Neuronal stem cell (in vitro differentiated cells): ENCODE measurements around the gene PHOSPHO1.

ENCODE experiments used
- DNase-seq: peaks from one replicate; pipeline ENCODE4 v3.0.0-alpha.2; 2013; ENCODE audit warnings: low spot score
- H2AFZ ChIP-seq: one replicate; pipeline ENCODE4 v1.6.1; 2013; ENCODE audit warnings: mild to moderate bottlenecking, low read length, inconsistent platforms
- H2AK5ac ChIP-seq: 2 replicates; pipeline ENCODE4 v1.6.1; 2013; ENCODE audit warnings: low read depth, mild to moderate bottlenecking, inconsistent platforms, low read length, moderate library complexity, mixed read lengths
- H2BK120ac ChIP-seq: 2 replicates; pipeline ENCODE4 v1.6.1; 2013; ENCODE audit warnings: low read depth, mild to moderate bottlenecking, inconsistent platforms, low read length, moderate library complexity, mixed read lengths
- H2BK12ac ChIP-seq: one replicate; pipeline ENCODE4 v1.6.1; 2013; ENCODE audit warnings: low read length, inconsistent platforms
- H2BK15ac ChIP-seq: 2 replicates; pipeline ENCODE4 v1.6.1; 2013; ENCODE audit warnings: mild to moderate bottlenecking, low read length, inconsistent platforms, mixed read lengths
- H2BK5ac ChIP-seq: one replicate; pipeline ENCODE4 v1.6.1; 2013; ENCODE audit warnings: inconsistent platforms, mild to moderate bottlenecking, low read length, moderate library complexity
- H3K14ac ChIP-seq: one replicate; pipeline ENCODE4 v1.6.1; 2013; ENCODE audit warnings: low read length, inconsistent platforms
- H3K18ac ChIP-seq: 2 replicates; pipeline ENCODE4 v1.6.1; 2013; ENCODE audit warnings: low read length, inconsistent platforms
- H3K23ac ChIP-seq: 2 replicates; pipeline ENCODE4 v1.6.1; 2013; ENCODE audit warnings: low read depth, mild to moderate bottlenecking, mixed read lengths, low read length, inconsistent platforms; ENCODE audit not compliant: poor library complexity
- H3K27ac ChIP-seq: replicated peaks from 3 replicates; pipeline ENCODE4 v1.5.1; 2013; ENCODE audit warnings: low read length, inconsistent platforms
- H3K27me3 ChIP-seq, 3 experiments: 2 replicates each; pipeline ENCODE4 v1.6.1; 2013; ENCODE audit warnings: low read length in 3 of 3, mild to moderate bottlenecking in 2 of 3, inconsistent platforms in 1 of 3, low read depth in 1 of 3, mixed read lengths in 1 of 3, moderate library complexity in 1 of 3; ENCODE audit not compliant: control insufficient read depth in 3 of 3, insufficient read depth in 3 of 3
- H3K36me3 ChIP-seq, 2 donors: replicated peaks in 1 of 2; 2 replicates each; pipeline ENCODE4 v1.6.1; 2013; ENCODE audit warnings: low read length in 2 of 2; ENCODE audit not compliant: control insufficient read depth in 2 of 2, insufficient read depth in 2 of 2
- H3K4ac ChIP-seq: 2 replicates; pipeline ENCODE4 v1.6.1; 2013; ENCODE audit warnings: inconsistent platforms, mild to moderate bottlenecking, low read length, moderate library complexity
- H3K4me1 ChIP-seq, 2 donors: 1 replicate in 1 of 2; 2 replicates in 1 of 2; pipeline ENCODE4 v1.6.1; 2013; ENCODE audit warnings: low read length in 2 of 2, low read depth in 1 of 2; ENCODE audit not compliant: control insufficient read depth in 2 of 2, insufficient read depth in 1 of 2
- H3K4me2 ChIP-seq: one replicate; pipeline ENCODE4 v1.6.1; 2013; ENCODE audit warnings: mild to moderate bottlenecking, low read length, inconsistent platforms; ENCODE audit not compliant: insufficient read depth, poor library complexity, severe bottlenecking
- H3K4me3 ChIP-seq, 2 donors: 2 replicates each; pipeline ENCODE4 v1.5.1; 2013; ENCODE audit warnings: low read length in 2 of 2, mild to moderate bottlenecking in 2 of 2, inconsistent platforms in 1 of 2, moderate library complexity in 1 of 2
- H3K79me1 ChIP-seq: one replicate; pipeline ENCODE4 v1.6.1; 2013; ENCODE audit warnings: low read depth, mild to moderate bottlenecking, inconsistent platforms, low read length, moderate library complexity
- H3K9ac ChIP-seq: one replicate; pipeline ENCODE4 v1.6.1; 2013; ENCODE audit warnings: mild to moderate bottlenecking, low read depth, low read length, inconsistent platforms; ENCODE audit not compliant: poor library complexity
- H3K9me3 ChIP-seq, 2 donors: replicated peaks in 1 of 2; 2 replicates each; pipeline versions ENCODE3 to v1.6.1; 2013; ENCODE audit warnings: low read length in 2 of 2, mild to moderate bottlenecking in 2 of 2, inconsistent platforms in 1 of 2, low read depth in 1 of 2, mixed read lengths in 1 of 2, moderate library complexity in 1 of 2; ENCODE audit not compliant: control insufficient read depth in 2 of 2, insufficient read depth in 1 of 2
- H4K8ac ChIP-seq: one replicate; pipeline ENCODE4 v1.6.1; 2013; ENCODE audit warnings: low read depth, mild to moderate bottlenecking, inconsistent platforms, low read length, moderate library complexity
- H4K91ac ChIP-seq: one replicate; pipeline ENCODE4 v1.6.1; 2013; ENCODE audit warnings: low read length, low read depth, mild to moderate bottlenecking, inconsistent platforms; ENCODE audit not compliant: poor library complexity
- WGBS, 2 donors: extraction: QIAGEN DNeasy Blood & Tissue Kit; methylation state at CpG; one replicate each; pipeline ENCODE4 v1.1.7; 2013; ENCODE audit warnings: missing lambda C conversion rate in 2 of 2, mixed read lengths in 1 of 2; ENCODE audit not compliant: insufficient read length in 2 of 2, insufficient replicate concordance in 1 of 2; ENCODE audit errors: extremely low coverage in 2 of 2; 5-methylcytosine and 5-hydroxymethylcytosine counted together

The PHOSPHO1 gene

GRCh38 chr17:49224198-49224996, 6.2 kb downstream of the PHOSPHO1 start:
- Histone ChIP-seq H3K23ac (peak overlapping the region; percentile 86), H2AFZ (peak overlapping the region; percentile 76), H3K4me3 (peak overlapping the region in 1 of 2 donors; percentile 68), H2AK5ac (peak overlapping the region; percentile 40), H2BK120ac (no peak overlapping the region), H4K8ac (no peak overlapping the region), H3K27me3 (peaks cover 23 to 74% (median 66%) of the 10 kb centered on the region in 3 experiments), H4K91ac (no peak overlapping the region), H3K9me3 (no peaks in the 10 kb centered on the region), H3K4ac (peak overlapping the region; percentile 42), H2BK12ac (peak overlapping the region; percentile 52), H2BK5ac (peak overlapping the region; percentile 42), H3K36me3 (no peaks in the 10 kb centered on the region), H3K4me1 (peaks cover 0 to 14% of the 10 kb centered on the region in 2 donors), H3K18ac (peak overlapping the region; percentile 92), H3K27ac (no peak overlapping the region), H3K79me1 (no peaks in the 10 kb centered on the region), H3K14ac (peak overlapping the region; percentile 90), H3K9ac (peak overlapping the region; percentile 79), H3K4me2 (peak overlapping the region; percentile 64), H2BK15ac (peak overlapping the region; percentile 24)
- WGBS, 2 donors: no CpG with 5 or more reads among the region's 95 CpGs
- no peak for DNase-seq

DNA sequence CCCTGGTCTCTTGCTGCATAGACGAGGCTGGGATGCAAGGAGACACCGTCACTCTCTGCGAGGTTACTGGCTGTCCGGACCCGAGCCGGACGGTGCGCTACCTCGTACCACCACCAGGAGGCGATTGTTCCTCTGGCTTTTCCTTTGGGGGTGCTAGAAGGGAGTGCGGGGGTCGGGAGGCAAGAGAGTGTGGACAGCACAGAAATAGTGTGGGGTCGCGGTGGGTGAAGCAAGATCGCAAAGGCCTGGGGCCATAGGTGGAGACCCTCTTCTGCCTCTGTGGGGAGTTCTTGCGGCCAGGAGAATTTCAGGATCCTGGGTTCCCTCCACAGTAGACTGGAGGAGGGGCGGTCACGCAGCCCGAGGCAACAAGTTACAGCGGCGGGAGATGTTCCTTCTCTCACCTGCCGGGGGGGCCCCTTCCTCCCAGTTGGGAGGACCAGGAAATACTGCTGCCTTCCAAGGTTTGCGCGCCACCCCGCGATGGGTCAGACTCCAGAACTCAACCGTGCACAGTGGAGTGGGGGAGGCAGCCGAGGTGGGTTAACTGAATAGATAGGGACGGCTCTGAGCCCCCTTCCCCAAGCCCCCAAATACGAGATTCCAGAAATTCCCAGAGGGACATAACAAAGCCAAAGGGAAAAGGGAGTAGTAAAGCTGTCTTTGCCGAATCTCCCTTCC, 6.9 kb downstream of the PHOSPHO1 start:
- Histone ChIP-seq H2BK12ac (no peak overlapping the region), H2AFZ (peak overlapping the region; percentile 76), H3K18ac (peak overlapping the region; percentile 86), H3K36me3 (no peaks in the 10 kb centered on the region), H3K9ac (peak overlapping the region; percentile 79), H2AK5ac (peak overlapping the region; percentile 40), H2BK5ac (peak overlapping the region; percentile 42), H3K27me3 (peaks cover 23 to 66% (median 60%) of the 10 kb centered on the region in 3 experiments), H4K91ac (no peak overlapping the region), H3K9me3 (no peaks in the 10 kb centered on the region), H2BK15ac (no peak overlapping the region), H4K8ac (no peak overlapping the region), H3K4me2 (peak overlapping the region; percentile 64), H3K79me1 (no peaks in the 10 kb centered on the region), H3K27ac (no peak overlapping the region), H3K4ac (no peak overlapping the region), H3K23ac (peak overlapping the region; percentile 86), H3K4me3 (peak overlapping the region in 1 of 2 donors; percentile 68), H3K14ac (no peak overlapping the region), H2BK120ac (no peak overlapping the region), H3K4me1 (peaks cover 0 to 14% of the 10 kb centered on the region in 2 donors)
- peak; percentile 67 for DNase-seq
- WGBS, 2 donors: no CpG with 5 or more reads among the region's 31 CpGs

GRCh38 chr17:49223168-49223516, 7.4 kb downstream of the PHOSPHO1 start:
- Histone ChIP-seq H2AK5ac (no peak overlapping the region), H4K91ac (no peak overlapping the region), H3K4me2 (peak overlapping the region; percentile 2), H3K23ac (no peak overlapping the region), H3K36me3 (no peaks in the 10 kb centered on the region), H4K8ac (no peak overlapping the region), H3K79me1 (no peaks in the 10 kb centered on the region), H2BK12ac (peak overlapping the region; percentile 24), H2BK15ac (no peak overlapping the region), H3K4ac (no peak overlapping the region), H3K4me3 (no peak overlapping the region), H2AFZ (no peak overlapping the region), H3K27ac (no peak overlapping the region), H3K9me3 (no peaks in the 10 kb centered on the region), H3K9ac (peak overlapping the region; percentile 32), H3K14ac (no peak overlapping the region), H3K4me1 (peaks cover 0 to 14% of the 10 kb centered on the region in 2 donors), H3K27me3 (peaks cover 23 to 65% (median 59%) of the 10 kb centered on the region in 3 experiments), H2BK5ac (peak overlapping the region; percentile 3), H2BK120ac (no peak overlapping the region), H3K18ac (peak overlapping the region; percentile 27)
- no CpG with 5 or more reads among the region's 9 CpGs for WGBS, 2 donors
- no peak for DNase-seq

DNA sequence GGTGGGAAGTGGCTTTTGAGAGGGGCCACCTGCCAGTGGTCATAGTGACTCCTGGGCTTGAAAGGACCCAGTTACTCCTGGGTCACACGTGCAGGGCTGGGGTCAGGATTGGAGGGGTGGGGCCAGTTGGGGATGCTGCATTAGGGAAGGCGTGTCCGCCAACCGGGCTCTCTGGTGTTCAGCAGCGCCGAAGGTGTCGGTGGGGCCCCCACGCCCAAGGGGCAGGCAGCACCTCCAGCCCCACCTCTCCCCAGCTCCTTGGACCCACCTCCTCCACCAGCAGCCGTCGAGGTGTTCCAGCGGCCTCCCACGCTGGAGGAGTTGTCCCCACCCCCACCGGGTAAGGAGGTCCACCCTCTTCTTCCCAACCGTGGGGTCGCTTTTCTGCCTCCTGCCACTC, 10.6 kb downstream of the PHOSPHO1 start:
- no peaks in the 10 kb centered on the region for H3K36me3 ChIP-seq
- H3K14ac ChIP-seq: no peak overlapping the region

More for the DNA sequence above, 10.6 kb downstream of the PHOSPHO1 start:
- peaks cover 15 to 42% (median 31%) of the 10 kb centered on the region in 3 experiments for H3K27me3 ChIP-seq
- H3K4me1 ChIP-seq: peaks cover 0 to 14% of the 10 kb centered on the region in 2 donors
- no peak overlapping the region for H3K4ac ChIP-seq
- no peak overlapping the region for H2AFZ ChIP-seq
- H3K18ac ChIP-seq: peak overlapping the region; percentile 71
- no peak overlapping the region for H3K27ac ChIP-seq
- H3K4me3 ChIP-seq: no peak overlapping the region
- H2BK120ac ChIP-seq: no peak overlapping the region
- H3K23ac ChIP-seq: no peak overlapping the region
- WGBS, 2 donors: no CpG with 5 or more reads among the region's 15 CpGs
- no peak overlapping the region for H2BK5ac ChIP-seq
- H2AK5ac ChIP-seq: no peak overlapping the region
- peaks cover 2% of the 10 kb centered on the region for H3K79me1 ChIP-seq
- DNase-seq: no peak
- H2BK15ac ChIP-seq: peak overlapping the region; percentile 15
- H4K8ac ChIP-seq: no peak overlapping the region
- H3K9ac ChIP-seq: no peak overlapping the region
- H4K91ac ChIP-seq: no peak overlapping the region
- no peaks in the 10 kb centered on the region for H3K9me3 ChIP-seq
- no peak overlapping the region for H3K4me2 ChIP-seq
- H2BK12ac ChIP-seq: no peak overlapping the region
